NCI-H2029 (cell line): ENCODE results near the gene PHKG1.
"Not testable (repeated sequence)": the region's sequence is repeated elsewhere in the genome, so short reads cannot be mapped to it uniquely, and the experiment has no call there.

Source experiments
- DNase-seq: peaks from one replicate; lab custom pipeline; 2025; lab: John Stamatoyannopoulos, UW

Gene PHKG1

GRCh38 chr7:56083150-56083785 lies 9.5 kb downstream of the PHKG1 start:
- peak; percentile 60 for DNase-seq

- DNase-seq: no peak
Observed at GRCh38 chr7:56081626-56082340, 11.0 kb downstream of the PHKG1 start.

GRCh38 chr7:56080726-56081435 lies 11.9 kb downstream of the PHKG1 start:
- DNase-seq: not testable (repeated sequence)

GRCh38 chr7:56079450-56080185 lies 13.1 kb downstream of the PHKG1 start:
- DNase-seq: peak; percentile 94

GRCh38 chr7:56078196-56078595 lies 14.6 kb downstream of the PHKG1 start:
- no peak for DNase-seq

GRCh38 chr7:56077681-56078080 lies 15.1 kb downstream of the PHKG1 start:
- DNase-seq: no peak

- DNase-seq: peak; percentile 78
Observed at GRCh38 chr7:56074371-56074791, 18.4 kb downstream of the PHKG1 start.

- DNase-seq: not testable (repeated sequence)
Observed at GRCh38 chr7:56066376-56066775, 26.4 kb downstream of the PHKG1 start.

GRCh38 chr7:56063882-56064625 lies 28.7 kb downstream of the PHKG1 start, which contains the start of gene SUMF2:
SUMF2 (plus strand) TSS chr7:56064286; CDS start chr7:56064312, 26 bp downstream.
- peak; percentile 76 for DNase-seq

GRCh38 chr7:56063500-56063881 lies 29.3 kb downstream of the PHKG1 start:
- DNase-seq: no peak

- no peak for DNase-seq
Observed at GRCh38 chr7:56062382-56062781, 30.4 kb downstream of the PHKG1 start.

GRCh38 chr7:56053993-56054392 lies 38.8 kb downstream of the PHKG1 start:
- DNase-seq: no peak

- no peak for DNase-seq
Observed at GRCh38 chr7:56053379-56053778, 39.4 kb downstream of the PHKG1 start.

- DNase-seq: peak; percentile 97
Observed at GRCh38 chr7:56051339-56052191, 41.2 kb downstream of the PHKG1 start, which contains the start of the genes CCT6A and PSPH. CCT6A (plus strand) TSS chr7:56051765; CDS start chr7:56051849, 84 bp downstream. PSPH (minus strand) TSS chr7:56051444; CDS start chr7:56021212, 30,232 bp downstream.

GRCh38 chr7:56051053-56051338 lies 41.8 kb downstream of the PHKG1 start:
- no peak for DNase-seq

- DNase-seq: peak; percentile 57
Observed at GRCh38 chr7:56048763-56049162, 44.0 kb downstream of the PHKG1 start.

- DNase-seq: no peak
Observed at GRCh38 chr7:56048245-56048644, 44.5 kb downstream of the PHKG1 start.

GRCh38 chr7:56047446-56048116 lies 45.2 kb downstream of the PHKG1 start:
- not testable (repeated sequence) for DNase-seq

GRCh38 chr7:56046721-56047445 lies 45.9 kb downstream of the PHKG1 start:
- DNase-seq: no peak
